ENCODE data around the gene VPS37D. TPM values are rescaled to one million over a fixed set of nuclear protein-coding genes. Genes with fewer than 3 reads are reported as not detected.
"Not testable (repeated sequence)": the region's sequence is repeated elsewhere in the genome, so short reads cannot be mapped to it uniquely, and the experiment has no call there.

Gene VPS37D
- polyA plus RNA-seq, 3 donors: 15.4 to 19.4 (median 18.9) TPM

DNA sequence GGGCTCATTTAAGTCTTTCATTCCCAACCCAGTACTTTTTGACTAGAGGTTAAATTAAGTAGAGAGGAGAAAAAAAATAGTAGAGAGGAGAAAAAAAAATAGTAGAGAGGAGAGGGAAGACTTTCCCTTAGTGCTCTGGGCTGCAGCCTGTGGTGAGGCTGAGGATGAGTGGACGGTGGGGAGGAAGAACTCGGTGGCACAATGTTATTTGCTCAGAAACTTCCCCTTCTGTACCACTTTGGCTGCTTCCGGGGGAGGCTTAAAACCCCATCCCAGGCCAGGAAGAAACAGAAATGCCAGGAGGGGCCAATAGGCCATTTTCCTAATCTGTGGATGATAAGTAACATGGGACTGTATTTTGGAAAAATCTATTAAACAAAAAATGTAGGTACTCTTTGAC, 28.7 kb upstream of the VPS37D start:
- no peak for DNase-seq

DNA sequence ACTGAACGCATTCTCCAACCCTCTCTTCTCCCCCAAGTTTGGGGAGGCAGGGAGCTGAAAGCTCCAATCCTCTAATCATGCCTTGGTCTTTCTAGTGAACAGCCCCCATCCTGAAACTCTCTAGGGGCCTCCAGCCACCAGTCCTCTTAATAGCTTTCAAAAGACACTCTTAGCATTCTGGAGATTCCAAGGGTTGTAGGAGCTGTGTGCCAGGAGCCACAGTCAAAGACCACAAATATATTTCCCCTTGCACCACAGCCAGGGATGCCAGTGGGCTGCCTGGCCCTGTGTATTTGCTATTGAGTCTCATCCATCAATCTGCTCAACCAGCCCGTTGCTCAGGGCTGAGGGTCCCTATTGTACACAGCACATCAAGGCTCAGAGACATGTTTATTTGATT, 24.8 kb upstream of the VPS37D start:
- DNase-seq: no peak

DNA sequence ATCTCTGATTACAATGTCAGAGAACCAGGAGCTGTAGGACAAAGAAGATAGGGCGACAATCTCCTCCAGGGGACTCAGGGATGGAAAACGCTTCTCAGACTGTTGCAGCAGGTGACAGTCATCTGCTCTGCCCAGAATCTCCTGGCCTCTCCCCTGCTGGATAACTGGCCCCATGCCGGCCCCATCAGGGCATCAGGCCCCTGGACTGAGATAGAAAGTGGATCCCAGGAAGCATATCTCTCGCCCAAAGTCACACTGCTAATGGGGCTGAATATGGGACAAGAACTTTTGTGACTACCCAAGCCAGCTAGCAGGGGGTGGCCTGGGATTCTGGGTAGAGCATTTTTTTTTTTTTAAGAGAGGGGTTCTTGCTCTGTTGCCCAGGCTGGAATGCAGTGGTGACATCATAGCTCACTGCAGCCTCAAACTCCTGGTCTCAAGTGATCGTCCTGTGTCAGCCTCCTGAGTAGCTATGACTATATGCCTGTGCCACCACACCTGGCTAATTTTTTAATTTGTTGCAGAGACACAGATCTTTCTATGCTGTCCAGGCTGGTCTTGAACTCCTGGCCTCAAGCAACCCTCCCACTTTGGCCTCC, 22.8 kb upstream of the VPS37D start:
- DNase-seq: no peak

DNA sequence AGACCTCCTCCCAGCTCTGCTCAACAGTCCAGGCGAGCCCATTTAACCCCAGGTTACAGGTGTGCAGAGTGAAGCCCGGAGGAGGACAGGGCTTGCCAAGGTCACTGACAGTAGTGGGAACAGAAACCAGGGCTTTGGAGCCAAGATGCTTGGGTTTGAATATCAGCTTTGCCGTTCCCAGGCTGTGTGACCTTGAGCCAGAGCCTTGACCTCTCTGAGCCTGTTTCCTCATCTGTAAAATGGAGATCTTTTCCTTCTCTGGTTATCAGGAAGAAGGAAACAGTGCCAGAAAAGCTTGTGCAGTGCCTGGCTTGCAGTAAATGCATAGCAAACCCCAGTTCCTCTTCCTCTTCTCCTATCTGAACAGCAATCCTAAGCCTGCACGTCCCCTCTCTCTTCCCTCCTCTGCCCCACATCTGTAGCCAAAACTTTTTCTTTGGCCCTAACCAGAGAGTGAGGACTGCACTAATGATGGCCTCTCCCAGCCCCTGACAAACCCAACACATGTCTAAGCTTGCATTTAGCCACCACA, 21.9 kb upstream of the VPS37D start:
- no peak for DNase-seq

DNA sequence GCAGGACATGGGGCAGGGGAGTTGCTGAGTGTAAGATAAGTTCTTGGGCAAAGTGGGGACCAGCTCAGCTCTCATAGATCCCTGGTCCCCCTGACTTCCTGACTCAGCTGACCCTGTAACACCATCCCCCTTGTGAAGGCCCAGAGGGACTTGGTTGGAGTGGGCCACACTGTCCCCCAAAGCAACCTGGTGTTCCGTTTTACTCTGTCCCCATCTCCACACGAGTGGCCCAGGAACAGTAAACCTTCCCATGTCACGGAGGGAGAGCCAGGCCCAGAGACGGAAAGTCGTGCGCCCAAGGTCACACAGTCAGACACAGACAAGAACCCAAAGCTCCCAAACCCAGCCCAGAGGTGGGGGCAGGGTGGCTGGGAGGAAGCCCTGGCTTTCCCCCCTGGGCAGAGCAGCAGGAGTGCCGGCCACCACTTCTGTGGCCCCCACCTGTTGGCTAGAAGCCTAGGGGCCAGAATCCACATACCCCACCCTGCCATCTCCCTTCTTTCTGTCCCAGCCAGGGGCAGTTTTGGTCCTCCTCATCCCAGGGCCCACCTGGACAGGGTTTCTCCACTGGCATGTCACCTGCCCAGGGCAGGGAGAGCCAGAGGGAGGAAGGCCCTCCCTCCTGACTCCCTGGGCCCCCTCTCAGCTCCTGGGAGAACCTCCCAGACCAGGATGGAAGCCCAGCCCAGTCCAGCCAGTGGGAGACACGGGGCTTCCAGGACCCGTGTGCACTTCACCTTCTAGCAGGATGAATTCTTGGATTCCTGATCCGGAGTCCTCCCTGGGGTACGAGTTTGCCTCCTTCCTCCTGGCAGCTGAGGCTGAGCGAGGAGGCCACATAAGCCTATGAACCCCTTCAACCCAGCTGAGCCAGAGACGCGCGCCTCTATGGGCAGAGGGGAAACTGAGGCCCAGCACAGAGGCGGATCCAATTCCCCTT, 20.6 kb upstream of the VPS37D start:
- DNase-seq: no peak

DNA sequence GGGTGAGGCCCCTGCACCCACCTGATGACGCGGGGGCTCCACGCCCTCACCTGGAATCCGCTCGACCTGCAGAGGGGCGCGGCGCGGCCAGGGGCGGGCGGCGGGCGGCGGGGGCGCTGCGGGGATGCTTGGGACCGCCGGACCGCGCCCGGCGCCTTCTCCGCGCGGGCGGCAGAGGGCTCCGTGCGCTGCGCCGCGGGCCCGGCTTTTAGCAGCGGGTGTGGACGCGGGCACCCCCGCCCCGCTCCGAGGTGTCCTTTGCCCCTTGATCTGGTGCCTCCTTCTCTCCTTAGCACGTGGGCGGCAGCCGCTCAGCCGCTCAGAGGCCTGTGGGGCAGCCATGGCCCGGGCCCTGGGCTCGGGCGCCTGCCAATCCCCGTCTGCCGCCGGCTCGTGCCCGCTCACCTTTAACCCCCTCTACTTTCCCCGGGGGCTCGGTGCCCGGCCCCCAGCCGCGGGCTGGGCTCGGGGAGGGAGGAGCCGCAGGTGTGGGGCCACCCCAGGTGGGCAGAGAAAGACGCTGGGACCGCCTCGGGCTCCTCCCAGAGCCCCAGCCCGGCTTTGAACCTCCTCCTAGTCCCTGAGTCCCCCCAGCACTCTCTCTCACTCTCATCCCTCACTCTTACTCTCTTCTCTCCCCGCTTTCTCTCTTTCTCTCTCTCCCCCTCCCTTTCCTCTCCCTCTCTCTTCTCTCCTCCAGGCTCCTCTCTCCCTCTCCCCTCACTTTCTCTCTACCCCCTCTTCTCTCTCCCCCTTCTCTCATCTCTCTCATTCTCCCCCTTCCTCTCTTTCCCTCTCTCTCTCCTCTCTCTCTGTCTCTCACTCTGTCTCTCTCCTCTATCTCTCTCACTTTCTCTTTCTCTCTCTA, 19.7 kb upstream of the VPS37D start:
- no peak for DNase-seq

DNA sequence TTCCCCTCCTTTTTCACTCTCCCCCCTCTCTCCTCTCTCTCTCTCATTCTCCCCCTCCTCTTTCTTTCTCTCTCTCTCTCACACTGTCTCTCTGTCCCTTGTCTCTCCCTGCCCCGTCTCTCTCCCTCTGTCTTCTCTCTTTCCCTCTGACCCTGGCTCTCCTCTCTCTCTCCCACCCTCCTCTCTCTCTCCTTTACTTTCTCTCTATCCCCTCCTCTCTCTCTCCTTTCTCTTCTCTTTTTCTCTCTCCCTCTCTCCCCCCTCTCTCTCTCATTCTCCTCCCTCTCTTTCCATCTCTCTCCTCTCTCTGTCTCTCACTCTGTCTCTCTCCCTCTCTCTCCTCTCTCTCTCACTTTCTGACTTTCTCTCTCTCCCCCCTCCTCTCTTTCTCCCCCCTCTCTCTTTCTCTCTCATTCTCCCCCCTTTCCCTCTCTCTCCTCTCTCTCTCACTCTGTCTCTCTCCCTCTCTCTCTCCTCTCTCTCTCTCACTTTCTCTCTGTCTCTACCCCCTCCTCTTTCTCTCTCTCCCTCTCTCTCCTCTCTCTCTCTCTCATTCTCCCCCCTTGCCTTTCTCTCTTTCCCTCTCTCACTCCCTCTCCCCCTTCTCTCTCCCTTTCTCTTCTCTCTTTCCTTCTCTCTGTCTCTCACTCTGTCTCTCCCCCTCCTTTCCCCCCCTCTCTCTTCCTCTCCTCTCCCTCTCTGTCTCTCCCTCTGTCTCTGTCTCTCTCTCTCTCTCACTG, 18.9 kb upstream of the VPS37D start:
- DNase-seq: no peak

DNA sequence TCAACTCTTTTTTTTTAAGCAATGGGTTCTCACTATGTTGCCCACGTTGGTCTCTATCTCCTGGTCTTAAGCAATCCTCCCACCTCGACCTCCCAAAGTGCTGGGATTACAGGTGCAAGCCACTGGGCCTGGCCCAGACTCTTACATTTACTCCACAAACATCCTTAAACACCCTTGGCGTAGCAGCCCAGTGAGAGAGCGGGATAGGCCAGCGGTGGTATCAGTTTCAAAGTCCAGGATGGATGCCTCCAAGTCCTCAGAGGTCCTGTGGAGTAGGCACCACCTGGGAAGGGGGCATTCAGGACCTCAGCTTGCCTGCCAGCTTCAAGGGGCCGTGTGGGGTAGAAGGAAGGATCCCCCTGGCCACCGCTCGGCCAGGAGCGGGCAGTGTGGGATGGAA, 18.1 kb upstream of the VPS37D start:
- DNase-seq: no peak

DNA sequence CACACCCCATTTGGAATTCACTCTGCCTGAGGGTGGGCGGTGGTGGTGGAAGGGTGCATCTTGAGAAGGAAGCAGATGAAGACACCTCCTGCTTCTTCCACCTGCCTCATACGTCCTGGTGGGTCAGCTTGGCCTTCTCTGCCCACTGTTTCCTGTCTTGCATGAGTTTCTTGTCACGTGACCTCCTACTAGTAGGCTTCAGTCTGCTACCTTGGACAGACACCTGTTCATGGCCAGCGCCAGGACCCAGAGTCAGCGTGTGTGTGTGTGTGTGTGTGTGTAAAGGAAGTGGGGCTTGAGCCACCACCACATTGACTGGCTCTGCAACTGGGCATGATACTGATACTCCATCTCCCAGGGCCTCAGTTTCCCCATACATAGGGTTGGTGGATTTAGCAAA, 17.1 kb upstream of the VPS37D start:
- DNase-seq: no peak

DNA sequence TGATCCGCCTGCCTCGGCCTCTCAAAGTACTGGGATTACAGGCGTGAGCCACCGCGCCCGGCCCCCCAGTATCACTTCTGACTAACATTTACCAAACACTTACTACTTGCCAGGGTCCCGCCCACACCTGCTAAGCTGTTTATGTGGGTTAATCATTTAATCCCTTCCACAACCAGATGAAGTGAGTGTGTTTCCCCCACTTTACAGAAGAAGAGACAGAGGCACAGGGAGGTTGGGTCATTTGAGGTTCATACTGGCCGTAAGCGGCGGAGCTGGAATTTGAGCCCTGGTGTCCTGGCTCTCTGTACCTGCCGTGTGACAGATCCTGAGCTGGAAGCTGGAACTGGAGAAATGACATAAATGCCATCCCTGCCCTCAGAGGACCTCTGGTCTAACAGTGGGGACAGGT, 15.1 kb upstream of the VPS37D start:
- DNase-seq: no peak

DNA sequence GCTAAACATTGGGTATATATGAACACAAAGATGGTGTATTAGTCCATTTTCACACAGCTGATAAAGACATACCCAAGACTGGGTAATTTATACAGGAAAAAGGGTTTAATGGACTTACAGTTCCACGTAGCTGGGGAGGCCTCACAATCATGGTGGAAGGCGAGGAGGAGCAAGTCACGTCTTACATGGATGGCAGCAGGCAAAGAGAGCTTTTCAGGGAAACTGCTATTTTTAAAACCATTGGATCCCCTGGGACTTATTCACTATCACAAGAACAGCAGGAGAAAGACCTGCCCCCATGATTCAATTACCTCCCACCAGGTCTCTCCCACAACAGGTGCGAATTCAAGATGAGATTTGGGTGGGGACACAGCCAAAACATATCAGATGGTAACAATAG, 12.3 kb upstream of the VPS37D start:
- DNase-seq: not testable (repeated sequence)

DNA sequence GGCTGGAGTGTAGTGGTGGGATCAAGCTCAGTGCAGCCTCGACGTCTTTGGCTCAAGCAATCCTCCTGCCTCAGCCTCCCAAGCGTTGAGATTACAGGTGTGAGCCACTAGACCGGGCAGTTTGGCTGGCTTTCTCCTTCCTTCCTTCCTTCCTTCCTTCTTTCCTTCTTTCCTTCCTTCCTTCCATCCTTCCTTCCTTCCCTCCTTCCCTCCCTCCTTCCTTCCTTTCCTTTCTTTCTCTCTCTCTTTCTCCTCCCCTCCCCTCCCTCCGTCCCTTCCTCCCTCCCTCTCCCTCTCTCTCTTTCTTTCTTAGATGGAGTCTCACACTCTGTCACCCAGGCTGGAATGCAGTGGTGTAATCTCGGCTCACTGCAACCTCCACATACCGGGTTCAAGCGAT, 7.6 kb upstream of the VPS37D start:
- no peak for DNase-seq

DNA sequence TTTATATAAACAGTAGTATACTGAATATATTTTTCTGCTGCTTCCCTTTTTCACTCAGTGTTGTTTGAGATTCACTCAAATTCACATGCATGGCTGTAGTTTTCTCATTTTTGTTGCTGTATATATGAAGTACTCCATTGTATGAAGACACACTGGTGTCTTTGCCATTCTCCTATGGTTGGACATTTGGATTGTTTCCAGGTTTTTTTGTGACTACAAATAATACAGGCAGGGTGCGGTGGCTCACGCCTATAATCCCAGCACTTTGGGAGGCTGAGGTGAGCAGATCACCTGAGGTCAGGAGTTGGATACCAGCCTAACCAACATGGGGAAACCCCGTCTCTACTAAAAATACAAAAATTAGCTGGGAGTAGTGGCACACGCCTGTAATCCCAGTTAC, 7.0 kb upstream of the VPS37D start:
- not testable (repeated sequence) for DNase-seq

DNA sequence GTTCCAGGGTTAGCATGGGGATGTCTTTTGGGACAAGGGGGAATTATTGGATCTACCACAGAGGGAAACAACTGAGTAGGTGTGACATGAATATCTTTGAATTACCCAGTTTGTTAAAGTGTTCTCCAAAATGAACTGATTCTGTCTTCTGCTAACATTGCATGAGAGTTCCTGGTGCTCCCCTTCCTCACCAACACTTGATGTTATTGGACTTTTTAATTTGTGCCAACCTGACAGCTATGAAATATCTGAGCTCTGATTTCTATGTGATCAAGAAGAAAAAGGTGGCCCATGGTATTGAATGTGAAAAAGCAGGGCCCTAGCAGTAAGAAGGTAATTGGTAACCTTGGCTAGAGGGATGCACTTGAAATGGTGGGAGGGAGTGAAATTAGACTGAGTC, 4.6 kb upstream of the VPS37D start:
- no peak for DNase-seq

DNA sequence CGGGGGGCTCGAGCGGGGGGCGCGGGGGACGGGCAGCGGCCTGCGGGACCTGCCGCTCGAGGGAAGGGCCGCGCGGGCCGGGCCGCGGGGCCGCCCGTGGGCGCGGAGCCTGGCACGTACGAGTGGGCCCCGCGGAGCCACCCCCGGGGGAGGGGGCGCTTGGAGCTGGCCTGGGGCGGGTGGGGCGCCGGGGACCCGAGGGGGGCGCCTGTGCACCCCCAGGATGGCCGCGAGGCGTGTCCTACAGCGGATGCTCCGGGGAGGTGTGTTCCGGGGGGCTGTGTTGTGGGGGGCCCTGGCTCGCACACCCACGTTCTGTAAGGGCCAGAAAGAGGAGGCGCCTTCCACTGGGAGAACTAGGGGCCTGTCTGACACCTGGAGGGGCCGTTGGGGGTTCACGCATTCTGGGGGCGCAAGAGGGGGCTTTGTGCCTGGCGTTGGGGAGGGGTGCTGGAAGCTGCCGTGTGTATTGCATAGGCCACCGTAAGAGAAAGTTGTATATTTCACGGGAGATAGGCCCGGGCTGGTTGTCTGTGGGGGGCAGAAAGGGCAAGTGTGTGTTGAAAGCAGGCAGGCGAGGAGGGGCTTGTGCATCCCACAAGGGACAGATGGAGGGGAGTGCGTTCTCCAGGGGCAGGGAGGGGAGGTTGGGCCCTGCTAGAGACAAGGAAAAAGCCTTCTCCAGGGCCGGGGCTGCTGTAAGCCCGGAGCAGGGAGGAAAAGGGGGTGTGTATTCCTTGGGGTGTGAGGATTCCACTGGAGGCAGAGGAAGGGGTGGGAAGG, 663 bp downstream of the VPS37D start:
- DNase-seq: no peak

DNA sequence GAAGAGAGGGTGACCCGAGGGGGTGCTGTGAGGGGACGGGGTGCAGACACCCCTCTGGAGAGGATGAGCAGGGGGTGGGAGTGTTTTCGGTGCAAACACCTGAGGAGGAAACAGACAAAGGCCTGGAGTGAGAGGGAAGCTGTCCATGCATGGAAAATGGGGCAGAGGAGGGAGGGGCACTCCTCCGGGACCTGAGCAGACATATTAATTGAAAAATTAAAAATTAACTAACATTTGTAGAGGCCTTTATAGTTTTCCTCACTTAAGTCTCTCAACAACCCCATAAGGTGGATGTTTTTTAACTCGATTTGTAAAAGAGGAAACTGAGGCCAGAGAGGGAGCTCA, 1.2 kb downstream of the VPS37D start:
- DNase-seq: no peak

DNA sequence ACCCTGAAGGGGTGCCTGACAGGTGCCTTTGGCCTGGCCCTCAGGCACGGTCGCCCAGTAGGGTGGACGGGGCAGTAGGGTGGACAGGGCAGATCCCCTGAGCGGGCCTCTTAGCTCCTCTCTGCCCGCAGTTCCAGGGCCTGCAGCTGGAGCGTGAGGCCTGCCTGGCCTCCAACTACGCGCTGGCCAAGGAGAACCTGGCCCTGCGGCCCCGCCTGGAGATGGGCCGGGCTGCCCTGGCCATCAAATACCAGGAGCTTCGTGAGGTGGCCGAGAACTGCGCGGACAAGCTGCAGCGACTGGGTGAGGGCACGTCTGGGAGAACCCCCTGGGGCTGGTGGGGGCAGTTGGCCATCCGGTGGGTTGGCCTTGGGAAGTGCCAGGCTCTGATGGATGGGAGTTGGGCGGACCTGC, 1.7 kb downstream of the VPS37D start:
- DNase-seq: no peak

DNA sequence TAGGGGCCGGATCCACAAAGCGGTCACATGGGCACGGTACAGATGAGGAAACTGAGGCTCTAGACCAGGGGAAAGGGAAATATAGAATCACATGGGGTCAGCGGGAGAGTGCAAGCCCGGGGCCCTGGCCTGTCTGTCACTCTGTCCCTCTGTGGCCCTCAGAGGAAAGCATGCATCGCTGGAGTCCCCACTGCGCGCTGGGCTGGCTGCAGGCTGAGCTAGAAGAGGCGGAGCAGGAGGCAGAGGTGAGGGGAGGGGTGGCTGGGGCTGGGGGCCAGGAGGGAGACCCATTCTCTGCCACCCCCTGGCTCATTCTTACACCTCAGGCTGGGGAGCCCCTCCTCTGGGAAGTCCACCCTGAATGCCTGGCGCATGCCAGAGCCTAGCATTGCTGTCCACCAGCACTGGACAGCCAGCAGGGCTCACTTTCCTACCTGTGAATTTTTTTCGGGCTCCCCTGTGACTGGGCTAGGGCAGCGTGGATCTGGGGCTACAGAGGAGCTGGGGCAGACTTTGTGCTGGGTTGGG, 2.3 kb downstream of the VPS37D start:
- DNase-seq: no peak

DNA sequence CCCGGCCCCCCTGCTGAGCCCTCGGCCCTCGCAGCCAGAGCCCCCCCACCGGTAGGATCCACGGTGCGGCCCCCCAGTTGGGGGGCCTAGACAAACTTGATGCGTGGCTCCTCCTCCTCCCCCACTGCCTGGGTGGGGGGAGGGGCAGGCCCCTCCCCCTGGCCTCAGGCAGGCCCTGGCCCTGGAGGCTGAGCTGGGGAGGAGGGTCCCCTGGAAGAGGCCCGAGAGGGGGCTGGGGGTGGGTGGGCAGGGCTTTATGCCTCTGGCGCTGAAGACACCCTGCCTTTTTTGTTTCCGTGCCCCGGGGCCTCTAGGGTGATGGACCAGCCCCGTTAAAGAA, 3.7 kb downstream of the VPS37D start:
- DNase-seq: no peak

DNA sequence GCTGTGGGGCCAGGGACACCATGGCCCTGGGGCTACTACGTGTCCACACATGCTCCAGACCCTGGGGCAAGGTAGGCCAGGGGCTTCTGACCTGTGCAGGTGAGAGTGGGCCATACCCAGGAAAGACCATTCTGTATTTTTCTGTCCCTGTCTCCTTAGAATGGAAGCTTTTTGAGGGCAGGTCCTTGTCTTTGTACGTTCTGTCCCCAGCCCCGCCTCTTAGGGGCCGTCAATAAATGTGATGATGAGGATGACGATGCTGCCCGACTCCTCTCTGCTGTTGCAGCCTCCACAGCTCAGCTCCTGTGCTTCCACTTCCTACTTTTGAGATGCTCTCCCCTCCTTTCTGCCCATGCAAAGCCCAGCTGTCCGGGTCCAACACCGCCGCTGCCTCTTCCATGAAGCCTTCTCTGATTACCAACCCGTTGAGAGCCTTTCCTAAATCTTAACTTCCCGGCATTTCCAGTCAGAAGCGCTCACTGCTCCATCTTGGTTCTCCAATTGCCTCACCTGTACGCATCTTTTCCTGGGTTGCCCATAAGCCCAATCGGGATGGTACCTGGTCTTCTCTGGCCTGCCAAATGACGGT, 4.3 kb downstream of the VPS37D start:
- no peak for DNase-seq
